Panc1 (cell line): Measurements from ENCODE around the gene CAMK1G. TPM values are rescaled to one million over a fixed set of nuclear protein-coding genes. Genes with fewer than 3 reads are reported as not detected.

Experiments used
- ATAC-seq: fragments of 200-7000 bp; cut with Tn5 transposase; 2 replicates; pipeline ENCODE4 v1.9.1; 2020; ENCODE audit warnings: mild to moderate bottlenecking, moderate library complexity
- BruUV-seq: library from RNA; stranded (reverse); fragments of 400-500 nt; replicated peaks from 2 replicates; lab custom pipeline; 2021; lab: Mats Ljungman, UMichigan
- CTCF ChIA-PET: fragments of 300-600 bp; sonication (Branson Sonifier 250); formaldehyde crosslinking; loops from one replicate; lab custom pipeline; 2022; ENCODE audit warnings: antibody characterized with exemption; lab: Charles Lee
- POLR2A ChIA-PET: fragments of 300-600 bp; sonication (Branson Sonifier 250); formaldehyde crosslinking; loops from one replicate; lab custom pipeline; 2022; ENCODE audit warnings: antibody characterized with exemption; lab: Charles Lee
- DNase-seq: peaks from one replicate; pipeline ENCODE4 v3.0.0-alpha.2; 2010; ENCODE audit warnings: low read depth, low spot score
- H3K27ac ChIP-seq: 2 replicates; pipeline ENCODE4 v1.5.1; 2011; ENCODE audit warnings: mild to moderate bottlenecking, low read length, inconsistent platforms
- H3K27me3 ChIP-seq: fragments of 200-500 bp; sonication (Bioruptor generic); 2 replicates; pipeline ENCODE4 v1.6.0; 2014; ENCODE audit warnings: low read length, inconsistent platforms; ENCODE audit not compliant: control insufficient read depth, insufficient read depth
- H3K36me3 ChIP-seq: fragments of 200-500 bp; sonication (Bioruptor generic); 2 replicates; pipeline ENCODE4 v1.5.1; 2014; ENCODE audit warnings: inconsistent platforms, mild to moderate bottlenecking, low read length, moderate library complexity; ENCODE audit not compliant: control insufficient read depth, insufficient read depth
- H3K4me1 ChIP-seq: 2 replicates; pipeline ENCODE4 v1.5.1; 2011; ENCODE audit warnings: inconsistent platforms, mild to moderate bottlenecking, low read length, moderate library complexity; ENCODE audit not compliant: control insufficient read depth, insufficient read depth
- H3K4me3 ChIP-seq, 2 experiments: 2 replicates each; pipeline ENCODE4 v1.5.1; 2011 to 2012; ENCODE audit warnings: low read depth in 2 of 2, low read length in 2 of 2, mild to moderate bottlenecking in 2 of 2, inconsistent platforms in 1 of 2, moderate library complexity in 1 of 2
- H3K9me3 ChIP-seq: fragments of 200-500 bp; sonication (Bioruptor generic); 2 replicates; pipeline ENCODE4 v1.5.1; 2014; ENCODE audit warnings: low read depth, mild to moderate bottlenecking, inconsistent platforms, low read length, moderate library complexity; ENCODE audit not compliant: control insufficient read depth, insufficient read depth
- POLR2AphosphoS5 ChIP-seq: IDR thresholded peaks from 2 replicates; pipeline ENCODE4 v1.6.1; 2012; ENCODE audit warnings: mild to moderate bottlenecking, low read depth, low read length, moderate library complexity
- SIN3A ChIP-seq: IDR thresholded peaks from 2 replicates; pipeline ENCODE4 v1.6.1; 2012; ENCODE audit warnings: low read depth, mild to moderate bottlenecking, low read length, moderate library complexity, borderline replicate concordance; ENCODE audit not compliant: insufficient read depth
- TCF7L2 ChIP-seq: IDR thresholded peaks from 2 replicates; pipeline ENCODE4 v1.6.1; 2011; ENCODE audit warnings: mild to moderate bottlenecking, low read depth, low read length, inconsistent platforms
- in situ Hi-C: cut with HindIII; loops from 2 replicates; pipeline ENCODE4 v1.10.0; 2016; ENCODE audit warnings: low sequenced_read_pairs, low pct_unique_long_range_greater_than_20kb
- intact Hi-C: fragments of 100-400 bp; cut with micrococcal nuclease; formaldehyde crosslinking; loops from one replicate; pipeline ENCODE4 v1.10.0; 2022; ENCODE audit not compliant: unreplicated experiment
- total RNA-seq: library from RNA; stranded (reverse); gene quantifications from one replicate; pipeline ENCODE4 v1.2.1, GENCODE V29; 2021; ENCODE audit not compliant: unreplicated experiment
- TF ChIP-seq, protein P1 (sequence below): fragments of 450-650 bp; IDR thresholded peaks from 2 replicates; pipeline ENCODE4 v1.5.1; 2017; ENCODE audit warnings: mild to moderate bottlenecking
- TF ChIP-seq, protein P2 (sequence below), 2 experiments: IDR thresholded peaks; 2 replicates each; pipeline ENCODE4 v1.6.1; 2011 to 2012; ENCODE audit warnings: low read depth in 2 of 2, control low read depth in 1 of 2, low read length in 1 of 2, mild to moderate bottlenecking in 1 of 2, moderate library complexity in 1 of 2; ENCODE audit not compliant: insufficient read depth in 1 of 2

The CAMK1G gene
- total RNA-seq, 1 experiment from 2014 or later = not detected

DNA sequence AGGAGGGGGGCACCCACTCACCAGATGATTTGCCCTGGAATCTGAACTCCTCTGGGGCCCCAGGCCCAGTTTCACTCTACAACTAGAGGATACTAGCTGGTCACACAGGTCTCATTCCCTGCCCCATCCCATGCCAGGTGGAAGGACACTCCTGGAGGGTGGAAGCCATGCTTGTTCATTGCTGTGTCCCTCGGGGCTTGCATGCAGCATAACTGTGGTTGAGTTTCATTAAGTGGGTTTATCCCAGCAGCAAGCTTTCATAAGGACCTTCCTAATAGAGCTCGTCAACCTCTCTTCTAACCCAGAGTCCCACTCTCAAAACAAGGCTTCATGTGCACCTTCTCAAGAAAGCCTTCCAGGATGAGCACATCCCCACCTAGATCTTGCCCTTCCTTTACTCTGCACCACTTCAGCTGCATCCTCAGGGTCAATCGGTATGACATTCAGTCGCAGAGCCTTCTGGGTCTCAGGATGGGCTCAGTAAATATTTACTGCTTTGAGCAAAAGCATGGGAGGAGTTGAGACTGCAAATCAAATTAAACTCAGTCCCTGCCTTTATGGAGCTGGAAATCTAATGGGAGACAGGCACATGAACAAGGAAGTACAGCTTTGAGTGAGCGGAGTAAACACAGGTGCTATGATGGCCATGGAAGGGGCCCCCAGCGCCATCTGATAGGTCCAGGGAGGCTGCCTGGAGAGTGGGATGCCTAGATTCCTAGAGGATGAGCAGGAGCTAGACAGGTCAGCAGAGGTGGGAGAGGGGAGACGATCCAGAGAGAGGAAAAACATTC lies 36.4 kb downstream of the CAMK1G start:
- Histone ChIP-seq H3K4me3 (no peak overlapping the region), H3K9me3 (no peaks in the 10 kb centered on the region), H3K27me3 (no peaks in the 10 kb centered on the region; the same call in 1 of the 2 replicates), H3K4me1 (no peaks in the 10 kb centered on the region), H3K27ac (no peak overlapping the region), H3K36me3 (no peaks in the 10 kb centered on the region)
- TF ChIP-seq, protein P1, sequence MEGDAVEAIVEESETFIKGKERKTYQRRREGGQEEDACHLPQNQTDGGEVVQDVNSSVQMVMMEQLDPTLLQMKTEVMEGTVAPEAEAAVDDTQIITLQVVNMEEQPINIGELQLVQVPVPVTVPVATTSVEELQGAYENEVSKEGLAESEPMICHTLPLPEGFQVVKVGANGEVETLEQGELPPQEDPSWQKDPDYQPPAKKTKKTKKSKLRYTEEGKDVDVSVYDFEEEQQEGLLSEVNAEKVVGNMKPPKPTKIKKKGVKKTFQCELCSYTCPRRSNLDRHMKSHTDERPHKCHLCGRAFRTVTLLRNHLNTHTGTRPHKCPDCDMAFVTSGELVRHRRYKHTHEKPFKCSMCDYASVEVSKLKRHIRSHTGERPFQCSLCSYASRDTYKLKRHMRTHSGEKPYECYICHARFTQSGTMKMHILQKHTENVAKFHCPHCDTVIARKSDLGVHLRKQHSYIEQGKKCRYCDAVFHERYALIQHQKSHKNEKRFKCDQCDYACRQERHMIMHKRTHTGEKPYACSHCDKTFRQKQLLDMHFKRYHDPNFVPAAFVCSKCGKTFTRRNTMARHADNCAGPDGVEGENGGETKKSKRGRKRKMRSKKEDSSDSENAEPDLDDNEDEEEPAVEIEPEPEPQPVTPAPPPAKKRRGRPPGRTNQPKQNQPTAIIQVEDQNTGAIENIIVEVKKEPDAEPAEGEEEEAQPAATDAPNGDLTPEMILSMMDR = no peak
- TF ChIP-seq, protein P2, sequence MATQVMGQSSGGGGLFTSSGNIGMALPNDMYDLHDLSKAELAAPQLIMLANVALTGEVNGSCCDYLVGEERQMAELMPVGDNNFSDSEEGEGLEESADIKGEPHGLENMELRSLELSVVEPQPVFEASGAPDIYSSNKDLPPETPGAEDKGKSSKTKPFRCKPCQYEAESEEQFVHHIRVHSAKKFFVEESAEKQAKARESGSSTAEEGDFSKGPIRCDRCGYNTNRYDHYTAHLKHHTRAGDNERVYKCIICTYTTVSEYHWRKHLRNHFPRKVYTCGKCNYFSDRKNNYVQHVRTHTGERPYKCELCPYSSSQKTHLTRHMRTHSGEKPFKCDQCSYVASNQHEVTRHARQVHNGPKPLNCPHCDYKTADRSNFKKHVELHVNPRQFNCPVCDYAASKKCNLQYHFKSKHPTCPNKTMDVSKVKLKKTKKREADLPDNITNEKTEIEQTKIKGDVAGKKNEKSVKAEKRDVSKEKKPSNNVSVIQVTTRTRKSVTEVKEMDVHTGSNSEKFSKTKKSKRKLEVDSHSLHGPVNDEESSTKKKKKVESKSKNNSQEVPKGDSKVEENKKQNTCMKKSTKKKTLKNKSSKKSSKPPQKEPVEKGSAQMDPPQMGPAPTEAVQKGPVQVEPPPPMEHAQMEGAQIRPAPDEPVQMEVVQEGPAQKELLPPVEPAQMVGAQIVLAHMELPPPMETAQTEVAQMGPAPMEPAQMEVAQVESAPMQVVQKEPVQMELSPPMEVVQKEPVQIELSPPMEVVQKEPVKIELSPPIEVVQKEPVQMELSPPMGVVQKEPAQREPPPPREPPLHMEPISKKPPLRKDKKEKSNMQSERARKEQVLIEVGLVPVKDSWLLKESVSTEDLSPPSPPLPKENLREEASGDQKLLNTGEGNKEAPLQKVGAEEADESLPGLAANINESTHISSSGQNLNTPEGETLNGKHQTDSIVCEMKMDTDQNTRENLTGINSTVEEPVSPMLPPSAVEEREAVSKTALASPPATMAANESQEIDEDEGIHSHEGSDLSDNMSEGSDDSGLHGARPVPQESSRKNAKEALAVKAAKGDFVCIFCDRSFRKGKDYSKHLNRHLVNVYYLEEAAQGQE (IDR thresholded peaks at IDR 0.05; ENCODE audit: insufficient read depth in 1 of 2, low read depth in 2 of 2, low read length in 1 of 2) = no peak
- no peak for TF ChIP-seq TCF7L2
- no peak for TF ChIP-seq POLR2AphosphoS5
- no peak for TF ChIP-seq SIN3A
- BruUV-seq = no TSS peak
- DNase-seq (no peak), ATAC-seq (no peak)
- ChIA-PET POLR2A (no interaction called here), CTCF (interaction anchor here (0.7 kb wide), 1 partner anchor 375 kb away, joined by 3 read pairs; no protein-coding TSS in a partner anchor)
- intact Hi-C loops (no loop called here), in situ Hi-C loops (no loop called here)

DNA sequence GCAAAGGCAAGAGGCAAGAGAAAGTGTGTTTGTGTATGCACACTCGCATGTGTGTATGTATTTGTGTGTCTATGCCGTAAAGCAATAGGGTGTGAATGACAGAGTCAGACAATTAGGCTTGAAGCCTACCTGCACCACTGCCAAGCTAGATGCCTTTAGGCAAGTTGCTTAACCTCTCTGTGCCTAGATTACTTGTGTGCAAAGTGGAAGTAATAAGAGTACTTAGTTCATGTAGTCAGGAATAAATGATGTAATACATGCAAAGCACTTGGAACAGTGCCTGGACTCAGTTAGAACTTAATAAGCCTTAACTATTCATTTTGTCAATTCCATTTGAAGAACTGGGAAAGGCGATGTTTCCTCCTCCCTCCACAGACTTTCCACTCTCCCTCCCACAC lies 37.0 kb downstream of the CAMK1G start:
- Histone ChIP-seq H3K9me3 (no peaks in the 10 kb centered on the region), H3K4me1 (no peaks in the 10 kb centered on the region), H3K27me3 (no peaks in the 10 kb centered on the region), H3K27ac (no peak overlapping the region), H3K4me3 (no peak overlapping the region), H3K36me3 (no peaks in the 10 kb centered on the region)
- ATAC-seq (no peak), DNase-seq (no peak)
- in situ Hi-C loops = no loop called here
- POLR2A ChIA-PET = no interaction called here
- no TSS peak for BruUV-seq
- CTCF ChIA-PET = no interaction called here
- intact Hi-C loops = no loop called here
- TF ChIP-seq SIN3A (no peak), POLR2AphosphoS5 (no peak)
- TF ChIP-seq, protein P2 (IDR thresholded peaks at IDR 0.05; ENCODE audit: insufficient read depth in 1 of 2, low read depth in 2 of 2, low read length in 1 of 2) = no peak
